Spleen (tissue), 11 donors: Measurements from ENCODE around the gene MYO5B. TPM values are rescaled to one million over a fixed set of nuclear protein-coding genes. Genes with fewer than 3 reads are reported as not detected.
"Not testable (repeated sequence)": the region's sequence is repeated elsewhere in the genome, so short reads cannot be mapped to it uniquely, and the experiment has no call there.

Experiments
- DNase-seq: peaks from one replicate; pipeline ENCODE4 v3.0.0-alpha.2; 2020
- H3K27ac ChIP-seq, 8 donors: fragments of 200-600 bp; sonication (generic) in 7 of 8; 1 replicate in 4 of 8; 2 replicates in 4 of 8; pipeline versions ENCODE4 v1.5.0 to v1.8.0; 2016 to 2021; ENCODE audit warnings: inconsistent platforms in 4 of 8, mild to moderate bottlenecking in 4 of 8, moderate library complexity in 1 of 8
- H3K27me3 ChIP-seq, 7 donors: fragments of 200-600 bp; sonication (generic) in 6 of 7; replicated peaks in 1 of 7; 1 replicate in 4 of 7; 2 replicates in 3 of 7; pipeline versions ENCODE4 v1.5.0 to v1.8.0; 2016 to 2021; ENCODE audit warnings: inconsistent platforms in 3 of 7, mild to moderate bottlenecking in 1 of 7
- H3K36me3 ChIP-seq, 6 donors: fragments of 200-600 bp; sonication (generic) in 5 of 6; 1 replicate in 4 of 6; 2 replicates in 2 of 6; pipeline versions ENCODE4 v1.5.0 to v1.8.0; 2016 to 2021; ENCODE audit warnings: inconsistent platforms in 2 of 6
- H3K4me1 ChIP-seq, 6 donors: fragments of 200-600 bp; sonication (generic) in 5 of 6; 1 replicate in 3 of 6; 2 replicates in 3 of 6; pipeline versions ENCODE4 v1.5.0 to v1.8.0; 2016 to 2021; ENCODE audit warnings: inconsistent platforms in 3 of 6
- H3K4me3 ChIP-seq, 8 donors: fragments of 200-600 bp; sonication (generic) in 7 of 8; 1 replicate in 4 of 8; 2 replicates in 4 of 8; pipeline versions ENCODE4 v1.5.0 to v1.8.0; 2016 to 2021; ENCODE audit warnings: inconsistent platforms in 4 of 8, mild to moderate bottlenecking in 4 of 8, moderate library complexity in 2 of 8
- H3K9me3 ChIP-seq, 8 donors: fragments of 200-600 bp; sonication (generic) in 7 of 8; 1 replicate in 4 of 8; 2 replicates in 4 of 8; pipeline versions ENCODE4 v1.5.0 to v1.8.0; 2016 to 2021; ENCODE audit warnings: inconsistent platforms in 4 of 8
- POLR2A ChIP-seq, 3 donors: fragments of 450-650 bp; IDR thresholded peaks; one replicate each; pipeline ENCODE4 v1.5.1; 2017; ENCODE audit warnings: antibody characterized with exemption in 3 of 3, mild to moderate bottlenecking in 1 of 3
- POLR2AphosphoS5 ChIP-seq, 3 donors: sonication (generic); formaldehyde crosslinking; IDR thresholded peaks; one replicate each; pipeline ENCODE4 v1.5.1; 2017; ENCODE audit warnings: antibody characterized with exemption in 3 of 3
- WGBS, 5 donors: extraction: QIAGEN DNeasy Blood & Tissue Kit in 3 of 5; methylation state at CpG; one replicate each; pipeline versions ENCODE4 v1.1.5 to v1.1.7; 2013 to 2018; 5-methylcytosine and 5-hydroxymethylcytosine counted together
- intact Hi-C: fragments of 100-400 bp; cut with DNase I; formaldehyde crosslinking; loops from one replicate; pipeline ENCODE4 v1.15.0; 2023; ENCODE audit warnings: low total_unique reads
- microRNA-seq, 3 donors: library from miRNA; unstranded; fragments of <30 nt; microRNA quantifications; one replicate each; pipeline versions ENCODE4 to v1.1.0, GENCODE V29; 2019 to 2020
- polyA plus RNA-seq, 3 donors: library from polyadenylated mRNA; stranded (reverse); fragments of 200-250 nt; gene quantifications; one replicate each; pipeline ENCODE4 v1.2.1, GENCODE V29; 2013
- small RNA-seq, 4 donors: library from RNA; depleted of rRNA; stranded (forward); fragments of <200 nt; gene quantifications; one replicate each; pipeline ENCODE3, GENCODE V24; 2016
- total RNA-seq, 7 donors: library from RNA; depleted of rRNA in 3 of 7; stranded (reverse); fragments of >200 nt in 3 of 7; fragmentation: NEBNext Ultra II Directional in 4 of 7; extraction: Animal tissue kit (Norgen Biotek cat#: 25700) in 4 of 7; gene quantifications; one replicate each; pipeline versions ENCODE4 v1.1.0 to v1.2.1, GENCODE V29; 2016 to 2021
- TF ChIP-seq, protein P1 (sequence below), 11 experiments: fragments of 200-600 bp in 7 of 11; fragments of 450-650 bp in 4 of 11; sonication (generic) in 4 of 11; IDR thresholded peaks in 8 of 11; conservative IDR thresholded peaks in 3 of 11; 1 replicate in 7 of 11; 2 replicates in 4 of 11; pipeline versions ENCODE4 v1.4.0 to v1.8.0; 2016 to 2021; ENCODE audit warnings: antibody characterized with exemption in 11 of 11, inconsistent platforms in 4 of 11, mild to moderate bottlenecking in 1 of 11
- donor health status: healthy with polysubstance abuse.
- donor health status: DM: no; HTN: no; CAD: no; lungs with moderate emphysema.
- donor health status: DM: no; HTN: no; CAD: no.
- donor health status: Bipolar disorder and iron deficiency.
- donor health status: healthy.
- donor health status: DM: no; HTN: no; CAD: no.
- donor health status: DM: yes; HTN: yes; CAD: no.

The MYO5B gene
- total and polyA plus RNA-seq, 10 donors, result 0.74 to 6.0 (median 2.4) TPM

DNA sequence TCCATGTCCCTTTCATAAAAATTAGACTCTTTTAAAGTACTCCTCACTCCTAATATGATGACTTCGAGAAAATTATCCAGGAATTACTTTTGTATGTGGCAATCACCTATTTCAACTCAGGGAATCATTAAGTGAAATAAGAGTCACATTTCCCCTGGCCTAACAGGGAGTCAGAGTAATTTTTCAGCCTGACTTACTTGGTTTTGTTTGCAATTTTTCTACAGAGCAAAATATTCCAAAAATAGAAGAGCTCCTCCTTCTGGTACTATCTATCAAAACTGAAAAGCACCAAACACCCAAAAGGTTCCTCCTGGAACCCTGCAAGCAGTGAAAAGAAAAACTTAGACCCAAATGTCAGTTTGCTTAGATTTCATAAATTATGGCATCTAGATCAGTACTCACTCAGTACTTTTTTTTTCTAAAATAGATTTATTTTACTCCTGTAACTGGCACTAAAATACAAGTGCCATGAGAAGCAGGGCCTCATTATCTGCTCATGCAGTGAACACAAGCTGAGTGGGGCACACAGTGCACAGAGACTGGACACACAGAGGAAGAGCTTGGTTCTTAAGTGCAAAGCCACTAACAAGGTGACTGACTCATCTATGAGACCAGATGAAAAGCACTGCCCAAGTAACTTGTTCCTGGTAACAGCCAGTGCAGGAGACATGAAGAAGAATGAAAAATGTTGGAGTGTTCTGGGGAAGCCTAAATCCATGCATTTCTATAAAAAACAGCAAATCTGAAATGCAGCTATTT lies 410.3 kb downstream of the MYO5B start:
- no peak for TF ChIP-seq POLR2AphosphoS5 (IDR thresholded peaks at IDR 0.05)
- TF ChIP-seq, protein P1, sequence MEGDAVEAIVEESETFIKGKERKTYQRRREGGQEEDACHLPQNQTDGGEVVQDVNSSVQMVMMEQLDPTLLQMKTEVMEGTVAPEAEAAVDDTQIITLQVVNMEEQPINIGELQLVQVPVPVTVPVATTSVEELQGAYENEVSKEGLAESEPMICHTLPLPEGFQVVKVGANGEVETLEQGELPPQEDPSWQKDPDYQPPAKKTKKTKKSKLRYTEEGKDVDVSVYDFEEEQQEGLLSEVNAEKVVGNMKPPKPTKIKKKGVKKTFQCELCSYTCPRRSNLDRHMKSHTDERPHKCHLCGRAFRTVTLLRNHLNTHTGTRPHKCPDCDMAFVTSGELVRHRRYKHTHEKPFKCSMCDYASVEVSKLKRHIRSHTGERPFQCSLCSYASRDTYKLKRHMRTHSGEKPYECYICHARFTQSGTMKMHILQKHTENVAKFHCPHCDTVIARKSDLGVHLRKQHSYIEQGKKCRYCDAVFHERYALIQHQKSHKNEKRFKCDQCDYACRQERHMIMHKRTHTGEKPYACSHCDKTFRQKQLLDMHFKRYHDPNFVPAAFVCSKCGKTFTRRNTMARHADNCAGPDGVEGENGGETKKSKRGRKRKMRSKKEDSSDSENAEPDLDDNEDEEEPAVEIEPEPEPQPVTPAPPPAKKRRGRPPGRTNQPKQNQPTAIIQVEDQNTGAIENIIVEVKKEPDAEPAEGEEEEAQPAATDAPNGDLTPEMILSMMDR (IDR thresholded peaks at IDR 0.05 in 8 of 11, conservative IDR thresholded peaks at IDR 0.05 in 3 of 11), result peak in 1 of 11 experiments; percentile 16
- Histone ChIP-seq H3K27ac (peak overlapping the region in 1 of 8 donors; percentile 36), H3K27me3 (no peaks in the 10 kb centered on the region), H3K9me3 (no peaks in the 10 kb centered on the region), H3K4me1 (peaks cover 0 to 51% (median 6%) of the 10 kb centered on the region in 6 donors), H3K4me3 (no peak overlapping the region), H3K36me3 (peaks cover 0 to 98% (median 37%) of the 10 kb centered on the region in 6 donors)
- 78 to 91% (median 87%) methylated on average over 1 of the region's 1 CpG for WGBS, 5 donors
- intact Hi-C loops, result no loop called here
- DNase-seq, result no peak

DNA sequence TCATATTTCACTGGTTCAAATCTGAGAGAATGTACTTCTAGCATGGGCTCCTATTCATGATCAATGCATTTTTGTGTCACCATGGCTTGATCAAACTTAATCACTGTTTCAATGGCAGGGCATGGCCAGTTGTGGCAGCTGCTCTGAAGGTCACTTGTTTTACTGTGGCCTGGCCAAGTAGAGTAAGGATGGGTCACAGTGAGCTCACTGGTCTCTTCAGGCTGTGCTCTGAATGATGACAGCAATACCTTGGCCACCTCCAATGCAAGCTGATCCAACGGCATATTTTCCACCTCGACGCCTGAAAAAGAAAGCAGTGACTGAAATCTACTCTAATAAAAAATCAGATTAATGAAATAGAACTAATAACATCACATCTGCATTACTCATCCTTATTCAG lies 411.3 kb downstream of the MYO5B start:
- H3K9me3 ChIP-seq, DNase-seq, H3K4me3 ChIP-seq, intact Hi-C loops, H3K27me3 ChIP-seq, H3K27ac ChIP-seq: not testable (repeated sequence)
- peaks cover 0 to 42% (median 3%) of the 10 kb centered on the region in 6 donors for H3K4me1 ChIP-seq
- WGBS, 5 donors, result 92 to 100% (median 95%) methylated on average over 3 of the region's 3 CpGs
- peaks cover 0 to 98% (median 37%) of the 10 kb centered on the region in 6 donors for H3K36me3 ChIP-seq

DNA sequence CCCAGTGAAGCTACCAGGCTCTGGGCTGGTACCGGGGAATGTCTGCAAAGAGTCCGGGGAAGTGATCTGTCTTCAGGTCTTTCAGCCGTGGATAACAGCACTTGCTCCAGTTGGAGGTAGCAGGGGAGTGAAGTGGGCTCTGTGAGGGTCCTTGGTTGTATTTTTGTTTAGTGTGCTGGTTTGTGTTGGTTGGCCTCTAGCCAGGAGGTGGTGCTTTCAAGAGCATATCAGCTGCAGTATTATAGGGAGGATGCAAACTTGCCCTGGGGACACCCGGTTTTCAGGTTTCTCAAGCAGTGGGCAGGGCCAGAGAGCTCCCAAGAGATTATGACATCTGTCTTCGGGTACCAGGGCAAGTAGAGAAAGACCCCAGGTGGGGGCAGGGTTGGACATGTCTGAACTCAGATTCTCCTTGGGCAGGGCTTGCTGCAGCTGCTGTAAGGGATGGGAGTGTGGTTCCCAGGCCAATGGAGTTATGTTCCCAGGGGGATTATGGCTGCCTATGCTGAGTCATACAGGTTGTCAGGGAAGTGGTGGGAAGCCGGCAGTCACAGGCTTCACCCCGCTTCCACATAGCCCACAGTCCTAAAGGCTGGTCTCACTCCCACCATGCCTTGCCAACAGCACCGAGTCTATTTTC lies 416.0 kb downstream of the MYO5B start:
- intact Hi-C loops, result no loop called here
- TF ChIP-seq POLR2A (IDR thresholded peaks at IDR 0.05), result no peak
- TF ChIP-seq POLR2AphosphoS5 (IDR thresholded peaks at IDR 0.05), result no peak
- TF ChIP-seq, protein P1 (IDR thresholded peaks at IDR 0.05 in 8 of 11, conservative IDR thresholded peaks at IDR 0.05 in 3 of 11), result no peak
- no peaks in the 10 kb centered on the region for H3K27me3 ChIP-seq
- 77 to 89% (median 81%) methylated on average over 6 to 8 of the region's 8 CpGs for WGBS, 5 donors
- no peak overlapping the region for H3K4me3 ChIP-seq
- H3K36me3 ChIP-seq, result peaks cover 0 to 54% (median 25%) of the 10 kb centered on the region in 6 donors
- no peak for DNase-seq
- no peak overlapping the region for H3K27ac ChIP-seq
- peaks cover 0 to 28% (median 23%) of the 10 kb centered on the region in 8 donors for H3K9me3 ChIP-seq
- H3K4me1 ChIP-seq, result peaks cover 0 to under 1% (median 0%) of the 10 kb centered on the region in 6 donors

Small RNAs within 50 kb of the gene (microRNA-seq; reads per million reads assigned to microRNA genes)
- gene MIR4320, result 0 reads per million in 3 donors

Small RNAs within 50 kb of the gene (small RNA-seq; reads per million reads assigned to genes)
- gene RF00019 (0 reads per million in 4 donors), gene RF00283 (0 reads per million in 4 donors), gene RN7SL310P (0 reads per million in 4 donors), gene RNA5SP457 (0 reads per million in 4 donors), gene SCARNA17 (0 reads per million in 4 donors)

Other genes with a start within 250 kb of the MYO5B start
- under 1 TPM in 5 of 7 donors, not detected in 2; 0.25 to 0.85 (median 0.44) TPM for gene CFAP53, start 71.3 kb upstream of the MYO5B start, total RNA-seq
- under 1 TPM; 0.13 to 0.56 (median 0.48) TPM for gene CFAP53, start 71.3 kb upstream of the MYO5B start, polyA plus RNA-seq
- 100 to 1,000 TPM in 1 of 7 donors, 10 to 100 TPM in 6; 83.0 to 137 (median 89.1) TPM for gene MBD1, start 86.4 kb upstream of the MYO5B start, total RNA-seq
- gene MBD1, start 86.4 kb upstream of the MYO5B start, polyA plus RNA-seq, result 10 to 100 TPM; 22.2 to 41.5 (median 25.7) TPM
- 100 to 1,000 TPM in 4 of 7 donors, 10 to 100 TPM in 3; 92.9 to 129 (median 102) TPM for gene CXXC1, start 92.5 kb upstream of the MYO5B start, total RNA-seq
- 100 to 1,000 TPM in 2 of 3 donors, 10 to 100 TPM in 1; 53.6 to 108 (median 102) TPM for gene CXXC1, start 92.5 kb upstream of the MYO5B start, polyA plus RNA-seq
- 1 to 10 TPM in 5 of 7 donors, under 1 TPM in 2; 0.66 to 4.2 (median 1.8) TPM for gene SKA1, start 179.9 kb upstream of the MYO5B start, total RNA-seq
- 1 to 10 TPM in 2 of 3 donors, under 1 TPM in 1; 0.48 to 1.8 (median 1.6) TPM for gene SKA1, start 179.9 kb upstream of the MYO5B start, polyA plus RNA-seq